Osteocyte (in vitro differentiated cells): ENCODE results near the gene FANCL. TPM values are rescaled to one million over a fixed set of nuclear protein-coding genes. Genes with fewer than 3 reads are reported as not detected.
"Not testable (repeated sequence)": the region's sequence is repeated elsewhere in the genome, so short reads cannot be mapped to it uniquely, and the experiment has no call there.

Experiments
- DNase-seq: peaks from one replicate; pipeline ENCODE4 v3.0.0; 2021; ENCODE audit warnings: mixed read lengths; ENCODE audit not compliant: unreplicated experiment; ENCODE audit errors: extremely low spot score
- H3K27ac Mint-ChIP-seq: one replicate; pipeline ENCODE4 v1.8.0; 2021; ENCODE audit warnings: mild to moderate bottlenecking, mixed read lengths; ENCODE audit not compliant: unreplicated experiment
- H3K27me3 Mint-ChIP-seq: one replicate; pipeline ENCODE4 v1.8.0; 2021; ENCODE audit warnings: mixed read lengths; ENCODE audit not compliant: unreplicated experiment
- H3K36me3 Mint-ChIP-seq: one replicate; pipeline ENCODE4 v1.8.0; 2021; ENCODE audit warnings: mixed read lengths; ENCODE audit not compliant: unreplicated experiment
- H3K4me1 Mint-ChIP-seq: one replicate; pipeline ENCODE4 v1.8.0; 2021; ENCODE audit warnings: mixed read lengths; ENCODE audit not compliant: unreplicated experiment
- H3K4me3 Mint-ChIP-seq: one replicate; pipeline ENCODE4 v1.8.0; 2021; ENCODE audit warnings: mild to moderate bottlenecking, moderate library complexity, mixed read lengths; ENCODE audit not compliant: unreplicated experiment
- H3K9me3 Mint-ChIP-seq: one replicate; pipeline ENCODE4 v1.8.0; 2021; ENCODE audit warnings: mixed read lengths; ENCODE audit not compliant: unreplicated experiment
- total RNA-seq: library from RNA; stranded (reverse); gene quantifications from 2 replicates; pipeline ENCODE4 v1.2.1, GENCODE V29; 2021
- TF ChIP-seq, protein P1 (sequence below): fragments of 200-600 bp; sonication (generic); IDR thresholded peaks from 2 replicates; pipeline ENCODE4 v1.5.0; 2021; ENCODE audit warnings: antibody characterized with exemption, mild to moderate bottlenecking, moderate library complexity

Gene FANCL
- total RNA-seq, 1 donor from 2014 or later, result 14.6 TPM

- peaks cover 5% of the 10 kb centered on the region for H3K36me3 Mint-ChIP-seq
- H3K4me1 Mint-ChIP-seq, result no peaks in the 10 kb centered on the region
- no peaks in the 10 kb centered on the region for H3K27me3 Mint-ChIP-seq
- no peak overlapping the region for H3K27ac Mint-ChIP-seq
- no peak overlapping the region for H3K4me3 Mint-ChIP-seq
- TF ChIP-seq, protein P1, sequence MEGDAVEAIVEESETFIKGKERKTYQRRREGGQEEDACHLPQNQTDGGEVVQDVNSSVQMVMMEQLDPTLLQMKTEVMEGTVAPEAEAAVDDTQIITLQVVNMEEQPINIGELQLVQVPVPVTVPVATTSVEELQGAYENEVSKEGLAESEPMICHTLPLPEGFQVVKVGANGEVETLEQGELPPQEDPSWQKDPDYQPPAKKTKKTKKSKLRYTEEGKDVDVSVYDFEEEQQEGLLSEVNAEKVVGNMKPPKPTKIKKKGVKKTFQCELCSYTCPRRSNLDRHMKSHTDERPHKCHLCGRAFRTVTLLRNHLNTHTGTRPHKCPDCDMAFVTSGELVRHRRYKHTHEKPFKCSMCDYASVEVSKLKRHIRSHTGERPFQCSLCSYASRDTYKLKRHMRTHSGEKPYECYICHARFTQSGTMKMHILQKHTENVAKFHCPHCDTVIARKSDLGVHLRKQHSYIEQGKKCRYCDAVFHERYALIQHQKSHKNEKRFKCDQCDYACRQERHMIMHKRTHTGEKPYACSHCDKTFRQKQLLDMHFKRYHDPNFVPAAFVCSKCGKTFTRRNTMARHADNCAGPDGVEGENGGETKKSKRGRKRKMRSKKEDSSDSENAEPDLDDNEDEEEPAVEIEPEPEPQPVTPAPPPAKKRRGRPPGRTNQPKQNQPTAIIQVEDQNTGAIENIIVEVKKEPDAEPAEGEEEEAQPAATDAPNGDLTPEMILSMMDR, result no peak
- no peak for DNase-seq
- no peaks in the 10 kb centered on the region for H3K9me3 Mint-ChIP-seq
These were observed 45.5 kb downstream of the FANCL start for GRCh38 chr2:58195662-58196061.

DNA sequence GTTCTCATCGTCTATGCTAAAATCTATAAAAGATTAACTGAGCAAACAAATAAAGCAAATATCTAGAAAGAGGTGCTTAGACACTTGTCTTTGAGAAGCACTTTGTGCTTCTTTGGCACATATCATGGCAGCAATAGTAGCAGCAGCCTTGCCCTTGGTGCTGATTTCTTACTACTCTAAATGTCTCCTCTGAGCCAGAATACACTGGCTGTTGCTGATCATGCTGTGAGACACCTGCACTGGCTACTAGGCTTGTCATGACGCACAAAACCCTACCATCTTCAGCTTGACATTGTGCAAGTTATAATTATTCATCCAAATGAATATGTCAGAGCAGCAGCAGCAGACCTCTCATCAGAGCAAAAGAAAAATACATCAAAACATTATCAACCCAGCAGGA lies 46.7 kb downstream of the FANCL start:
- H3K9me3 Mint-ChIP-seq, result no peaks in the 10 kb centered on the region
- H3K4me3 Mint-ChIP-seq, result no peak overlapping the region
- TF ChIP-seq, protein P1, result no peak
- no peaks in the 10 kb centered on the region for H3K4me1 Mint-ChIP-seq
- H3K27me3 Mint-ChIP-seq, result no peaks in the 10 kb centered on the region
- H3K27ac Mint-ChIP-seq, result no peak overlapping the region
- DNase-seq, result no peak
- H3K36me3 Mint-ChIP-seq, result peaks cover 5% of the 10 kb centered on the region

DNA sequence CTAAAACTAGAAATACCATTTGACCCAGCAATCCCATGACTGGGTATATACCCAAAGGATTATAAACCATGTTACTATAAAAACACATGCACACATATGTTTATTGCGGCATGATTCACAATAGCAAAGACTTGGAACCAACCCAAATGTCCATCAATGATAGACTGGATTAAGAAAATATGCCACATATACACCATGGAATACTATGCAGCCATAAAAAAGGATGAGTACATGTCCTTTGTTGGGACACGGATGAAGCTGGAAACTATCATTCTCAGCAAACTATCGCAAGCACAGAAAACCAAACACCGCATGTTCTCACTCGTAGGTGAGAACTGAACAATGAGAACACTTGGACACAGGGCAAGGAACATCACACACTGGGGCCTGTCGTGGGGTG lies 54.1 kb downstream of the FANCL start:
- H3K36me3 Mint-ChIP-seq, result peaks cover 10% of the 10 kb centered on the region
- not testable (repeated sequence) for H3K27me3 Mint-ChIP-seq, H3K4me1 Mint-ChIP-seq, H3K9me3 Mint-ChIP-seq, H3K4me3 Mint-ChIP-seq, H3K27ac Mint-ChIP-seq, DNase-seq

DNA sequence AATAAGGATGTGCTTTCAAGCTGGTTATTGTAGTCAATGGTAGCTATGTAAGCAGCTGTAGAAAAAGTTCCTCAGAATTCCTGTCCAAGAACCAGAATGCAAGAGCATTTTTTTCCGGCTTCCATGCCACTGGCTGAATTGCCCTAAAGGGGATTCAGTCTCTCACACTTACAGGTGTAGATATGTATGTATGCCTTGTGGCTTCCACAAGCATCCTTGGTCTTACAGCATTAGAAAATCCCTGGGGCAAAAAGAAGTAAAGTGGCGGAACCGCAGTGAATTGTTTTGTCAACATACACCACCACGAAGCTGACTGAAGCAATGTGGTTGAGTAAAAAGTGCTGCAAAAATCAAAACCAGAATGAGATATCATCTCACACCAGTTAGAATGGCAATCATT lies 54.6 kb downstream of the FANCL start:
- Mint-ChIP-seq H3K27ac (no peak overlapping the region), H3K36me3 (peaks cover 10% of the 10 kb centered on the region), H3K4me1 (no peaks in the 10 kb centered on the region), H3K27me3 (no peaks in the 10 kb centered on the region), H3K4me3 (no peak overlapping the region), H3K9me3 (no peaks in the 10 kb centered on the region)
- DNase-seq, result no peak
- TF ChIP-seq, protein P1, result no peak

GRCh38 chr2:58182527-58182926 lies 58.6 kb downstream of the FANCL start:
- H3K36me3 Mint-ChIP-seq, result peaks cover 17% of the 10 kb centered on the region
- H3K4me3 Mint-ChIP-seq, result no peak overlapping the region
- no peaks in the 10 kb centered on the region for H3K27me3 Mint-ChIP-seq

More at GRCh38 chr2:58182527-58182926, 58.6 kb downstream of the FANCL start:
- DNase-seq, result no peak
- TF ChIP-seq, protein P1, result no peak
- H3K9me3 Mint-ChIP-seq, result peaks cover 11% of the 10 kb centered on the region
- no peak overlapping the region for H3K27ac Mint-ChIP-seq
- no peaks in the 10 kb centered on the region for H3K4me1 Mint-ChIP-seq
